ENCODE data around the gene CDKN2D. TPM values are rescaled to one million over a fixed set of nuclear protein-coding genes. Genes with fewer than 3 reads are reported as not detected.
A peak's percentile ranks its signal among the peaks of the same experiment; 100 is the strongest.

Gene CDKN2D
- total and polyA plus RNA-seq, 2 experiments from 2014 or later, result 6.4 to 13.9 TPM

GRCh38 chr19:10516671-10517286, 52.0 kb downstream of the CDKN2D start:
- Histone ChIP-seq H3K27ac (no peak overlapping the region), H2AFZ (no peak overlapping the region)

More at GRCh38 chr19:10516671-10517286, 52.0 kb downstream of the CDKN2D start:
- Histone ChIP-seq H3K4me2 (peak overlapping the region; percentile 74), H3K4me3 (no peak overlapping the region), H4K20me1 (ENCODE audit: insufficient read depth, poor library complexity, severe bottlenecking) (no peaks in the 10 kb centered on the region), H3K36me3 (replicated peaks; ENCODE audit: insufficient read depth, low read depth) (no peaks in the 10 kb centered on the region), H3K27me3 (peaks cover 83% of the 10 kb centered on the region), H3K4me1 (ENCODE audit: insufficient read depth) (peaks cover 7% of the 10 kb centered on the region), H3K79me2 (no peaks in the 10 kb centered on the region), H3K9me2 (replicated peaks; ENCODE audit: insufficient read depth) (no peaks in the 10 kb centered on the region), H3K9me3 (ENCODE audit: low read depth) (no peaks in the 10 kb centered on the region)
- no peak for TF ChIP-seq EZH2 (IDR thresholded peaks at IDR 0.05; ENCODE audit: borderline replicate concordance)
- TF ChIP-seq CTCF (IDR thresholded peaks at IDR 0.05; ENCODE audit: poor library complexity), result no peak
- TF ChIP-seq EZH2phosphoT487 (IDR thresholded peaks at IDR 0.05; ENCODE audit: low read depth, severe bottlenecking, unreplicated experiment), result no peak
- WGBS (ENCODE audit: low lambda C conversion rate, missing lambda C conversion rate), result 61% methylated on average over 8 of the region's 10 CpGs
- no peak for DNase-seq (ENCODE audit: low spot score)

MicroRNAs encoded within 50 kb of the gene (microRNA counts, 767-probe panel; counts per million panel counts)
- not detected for microRNA hsa-miR-1238

Small RNA genes lying within 50 kb of the gene (microRNA-seq; reads per million reads assigned to microRNA genes)
- not detected for gene MIR1238

Small RNA genes lying within 50 kb of the gene (small RNA-seq; reads per million reads assigned to genes)
- gene MIR1238 (not detected), gene RNU7-140P (not detected)

Other genes starting within 250 kb of the CDKN2D start
- 11.7 and 16.4 TPM in 2 replicates for gene RAVER1, start 235.4 kb downstream of the CDKN2D start, total RNA-seq
- 35.5 and 42.0 TPM in 2 replicates for gene RAVER1, start 235.4 kb downstream of the CDKN2D start, polyA plus RNA-seq
- gene ICAM3, start 229.4 kb downstream of the CDKN2D start, total RNA-seq, result 5.2 and 5.3 TPM in 2 replicates
- gene ICAM3, start 229.4 kb downstream of the CDKN2D start, polyA plus RNA-seq, result 11.7 and 16.8 TPM in 2 replicates
- 52.4 and 63.6 TPM in 2 replicates for gene TYK2, start 188.4 kb downstream of the CDKN2D start, total RNA-seq
- 94.3 and 108 TPM in 2 replicates for gene TYK2, start 188.4 kb downstream of the CDKN2D start, polyA plus RNA-seq
- 124 and 144 TPM in 2 replicates for gene CDC37, start 165.4 kb downstream of the CDKN2D start, total RNA-seq
- 196 and 224 TPM in 2 replicates for gene CDC37, start 165.4 kb downstream of the CDKN2D start, polyA plus RNA-seq
- gene PDE4A, start 148.4 kb downstream of the CDKN2D start, total RNA-seq, result 1.3 and 2.8 TPM in 2 replicates
- 4.3 and 5.8 TPM in 2 replicates for gene PDE4A, start 148.4 kb downstream of the CDKN2D start, polyA plus RNA-seq
- 47.2 and 48.2 TPM in 2 replicates for gene KEAP1, start 65.6 kb downstream of the CDKN2D start, total RNA-seq
- 44.7 and 66.8 TPM in 2 replicates for gene KEAP1, start 65.6 kb downstream of the CDKN2D start, polyA plus RNA-seq
- gene S1PR5, start 51.5 kb downstream of the CDKN2D start, total RNA-seq, result 0.17 and 0.56 TPM in 2 replicates
- 0.38 and 0.75 TPM in 2 replicates for gene S1PR5, start 51.5 kb downstream of the CDKN2D start, polyA plus RNA-seq
- gene ATG4D, start 25.1 kb downstream of the CDKN2D start, total RNA-seq, result 13.1 and 24.1 TPM in 2 replicates
- gene ATG4D, start 25.1 kb downstream of the CDKN2D start, polyA plus RNA-seq, result 34.5 and 40.0 TPM in 2 replicates
- gene KRI1, start 3.0 kb downstream of the CDKN2D start, total RNA-seq, result 7.8 and 9.2 TPM in 2 replicates
- gene KRI1, start 3.0 kb downstream of the CDKN2D start, polyA plus RNA-seq, result 18.3 and 22.0 TPM in 2 replicates
- 63.7 and 66.5 TPM in 2 replicates for gene AP1M2, start 18.3 kb upstream of the CDKN2D start, total RNA-seq
- gene AP1M2, start 18.3 kb upstream of the CDKN2D start, polyA plus RNA-seq, result 67.4 and 69.4 TPM in 2 replicates
- 37.2 and 44.4 TPM in 2 replicates for gene SLC44A2, start 56.6 kb upstream of the CDKN2D start, total RNA-seq
- 91.3 and 100 TPM in 2 replicates for gene SLC44A2, start 56.6 kb upstream of the CDKN2D start, polyA plus RNA-seq
- 112 and 149 TPM in 2 replicates for gene ILF3, start 85.4 kb upstream of the CDKN2D start, total RNA-seq
- 120 and 129 TPM in 2 replicates for gene ILF3, start 85.4 kb upstream of the CDKN2D start, polyA plus RNA-seq
- 19.5 and 21.7 TPM in 2 replicates for gene QTRT1, start 132.5 kb upstream of the CDKN2D start, total RNA-seq
- 52.8 and 67.7 TPM in 2 replicates for gene QTRT1, start 132.5 kb upstream of the CDKN2D start, polyA plus RNA-seq
- 87.9 and 93.9 TPM in 2 replicates for gene DNM2, start 149.1 kb upstream of the CDKN2D start, total RNA-seq
- gene DNM2, start 149.1 kb upstream of the CDKN2D start, polyA plus RNA-seq, result 130 and 132 TPM in 2 replicates

Measured in hepatocyte (in vitro differentiated cells).